Panc1 (cell line): ENCODE results near the gene SERPINB7. TPM values are rescaled to one million over a fixed set of nuclear protein-coding genes. Genes with fewer than 3 reads are reported as not detected.

Experiments used
- ATAC-seq: fragments of 200-7000 bp; cut with Tn5 transposase; 2 replicates; pipeline ENCODE4 v1.9.1; 2020; ENCODE audit warnings: mild to moderate bottlenecking, moderate library complexity
- BruUV-seq: library from RNA; stranded (reverse); fragments of 400-500 nt; replicated peaks from 2 replicates; lab custom pipeline; 2021; lab: Mats Ljungman, UMichigan
- CTCF ChIA-PET: fragments of 300-600 bp; sonication (Branson Sonifier 250); formaldehyde crosslinking; loops from one replicate; lab custom pipeline; 2022; ENCODE audit warnings: antibody characterized with exemption; lab: Charles Lee
- POLR2A ChIA-PET: fragments of 300-600 bp; sonication (Branson Sonifier 250); formaldehyde crosslinking; loops from one replicate; lab custom pipeline; 2022; ENCODE audit warnings: antibody characterized with exemption; lab: Charles Lee
- DNase-seq: peaks from one replicate; pipeline ENCODE4 v3.0.0-alpha.2; 2010; ENCODE audit warnings: low read depth, low spot score
- H3K27ac ChIP-seq: 2 replicates; pipeline ENCODE4 v1.5.1; 2011; ENCODE audit warnings: mild to moderate bottlenecking, low read length, inconsistent platforms
- H3K27me3 ChIP-seq: fragments of 200-500 bp; sonication (Bioruptor generic); 2 replicates; pipeline ENCODE4 v1.6.0; 2014; ENCODE audit warnings: low read length, inconsistent platforms; ENCODE audit not compliant: control insufficient read depth, insufficient read depth
- H3K36me3 ChIP-seq: fragments of 200-500 bp; sonication (Bioruptor generic); 2 replicates; pipeline ENCODE4 v1.5.1; 2014; ENCODE audit warnings: inconsistent platforms, mild to moderate bottlenecking, low read length, moderate library complexity; ENCODE audit not compliant: control insufficient read depth, insufficient read depth
- H3K4me1 ChIP-seq: 2 replicates; pipeline ENCODE4 v1.5.1; 2011; ENCODE audit warnings: inconsistent platforms, mild to moderate bottlenecking, low read length, moderate library complexity; ENCODE audit not compliant: control insufficient read depth, insufficient read depth
- H3K4me3 ChIP-seq, 2 experiments: 2 replicates each; pipeline ENCODE4 v1.5.1; 2011 to 2012; ENCODE audit warnings: low read depth in 2 of 2, low read length in 2 of 2, mild to moderate bottlenecking in 2 of 2, inconsistent platforms in 1 of 2, moderate library complexity in 1 of 2
- H3K9me3 ChIP-seq: fragments of 200-500 bp; sonication (Bioruptor generic); 2 replicates; pipeline ENCODE4 v1.5.1; 2014; ENCODE audit warnings: low read depth, mild to moderate bottlenecking, inconsistent platforms, low read length, moderate library complexity; ENCODE audit not compliant: control insufficient read depth, insufficient read depth
- POLR2AphosphoS5 ChIP-seq: IDR thresholded peaks from 2 replicates; pipeline ENCODE4 v1.6.1; 2012; ENCODE audit warnings: mild to moderate bottlenecking, low read depth, low read length, moderate library complexity
- SIN3A ChIP-seq: IDR thresholded peaks from 2 replicates; pipeline ENCODE4 v1.6.1; 2012; ENCODE audit warnings: low read depth, mild to moderate bottlenecking, low read length, moderate library complexity, borderline replicate concordance; ENCODE audit not compliant: insufficient read depth
- TCF7L2 ChIP-seq: IDR thresholded peaks from 2 replicates; pipeline ENCODE4 v1.6.1; 2011; ENCODE audit warnings: mild to moderate bottlenecking, low read depth, low read length, inconsistent platforms
- in situ Hi-C: cut with HindIII; loops from 2 replicates; pipeline ENCODE4 v1.10.0; 2016; ENCODE audit warnings: low sequenced_read_pairs, low pct_unique_long_range_greater_than_20kb
- intact Hi-C: fragments of 100-400 bp; cut with micrococcal nuclease; formaldehyde crosslinking; loops from one replicate; pipeline ENCODE4 v1.10.0; 2022; ENCODE audit not compliant: unreplicated experiment
- total RNA-seq: library from RNA; stranded (reverse); gene quantifications from one replicate; pipeline ENCODE4 v1.2.1, GENCODE V29; 2021; ENCODE audit not compliant: unreplicated experiment
- TF ChIP-seq, protein P1 (sequence below), 2 experiments: IDR thresholded peaks; 2 replicates each; pipeline ENCODE4 v1.6.1; 2011 to 2012; ENCODE audit warnings: low read depth in 2 of 2, control low read depth in 1 of 2, low read length in 1 of 2, mild to moderate bottlenecking in 1 of 2, moderate library complexity in 1 of 2; ENCODE audit not compliant: insufficient read depth in 1 of 2
- TF ChIP-seq, protein P2 (sequence below): fragments of 450-650 bp; IDR thresholded peaks from 2 replicates; pipeline ENCODE4 v1.5.1; 2017; ENCODE audit warnings: mild to moderate bottlenecking

SERPINB7 gene
- total RNA-seq, 1 experiment from 2014 or later: not detected

DNA sequence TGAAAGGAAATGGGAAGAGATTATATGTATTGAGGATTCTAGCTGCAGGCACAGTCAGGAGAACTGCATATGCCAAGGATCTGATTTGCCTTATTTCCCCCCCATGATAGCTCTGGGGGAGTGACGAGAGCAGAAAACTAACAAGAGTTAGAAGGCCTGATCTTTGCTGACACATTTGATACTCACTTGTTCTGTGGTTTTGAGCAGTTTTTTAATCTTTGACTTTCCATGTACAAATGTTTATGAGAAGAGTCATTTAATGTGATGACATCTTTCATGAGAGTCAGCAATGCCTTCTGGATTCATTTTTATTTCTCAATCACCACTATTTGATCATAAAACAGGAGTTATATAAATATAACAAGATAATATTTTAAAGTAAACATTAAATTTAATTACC is 12.7 kb upstream of the SERPINB7 start:
- no peaks in the 10 kb centered on the region for H3K9me3 ChIP-seq
- no peak for DNase-seq
- no peak for ATAC-seq
- H3K4me3 ChIP-seq: no peak overlapping the region
- CTCF ChIA-PET: no interaction called here
- no peaks in the 10 kb centered on the region for H3K36me3 ChIP-seq
- in situ Hi-C loops (no loop called here), intact Hi-C loops (no loop called here)
- no peaks in the 10 kb centered on the region for H3K4me1 ChIP-seq
- no peak overlapping the region for H3K27ac ChIP-seq
- TF ChIP-seq POLR2AphosphoS5 (no peak), SIN3A (no peak), TCF7L2 (no peak)
- TF ChIP-seq, protein P1, sequence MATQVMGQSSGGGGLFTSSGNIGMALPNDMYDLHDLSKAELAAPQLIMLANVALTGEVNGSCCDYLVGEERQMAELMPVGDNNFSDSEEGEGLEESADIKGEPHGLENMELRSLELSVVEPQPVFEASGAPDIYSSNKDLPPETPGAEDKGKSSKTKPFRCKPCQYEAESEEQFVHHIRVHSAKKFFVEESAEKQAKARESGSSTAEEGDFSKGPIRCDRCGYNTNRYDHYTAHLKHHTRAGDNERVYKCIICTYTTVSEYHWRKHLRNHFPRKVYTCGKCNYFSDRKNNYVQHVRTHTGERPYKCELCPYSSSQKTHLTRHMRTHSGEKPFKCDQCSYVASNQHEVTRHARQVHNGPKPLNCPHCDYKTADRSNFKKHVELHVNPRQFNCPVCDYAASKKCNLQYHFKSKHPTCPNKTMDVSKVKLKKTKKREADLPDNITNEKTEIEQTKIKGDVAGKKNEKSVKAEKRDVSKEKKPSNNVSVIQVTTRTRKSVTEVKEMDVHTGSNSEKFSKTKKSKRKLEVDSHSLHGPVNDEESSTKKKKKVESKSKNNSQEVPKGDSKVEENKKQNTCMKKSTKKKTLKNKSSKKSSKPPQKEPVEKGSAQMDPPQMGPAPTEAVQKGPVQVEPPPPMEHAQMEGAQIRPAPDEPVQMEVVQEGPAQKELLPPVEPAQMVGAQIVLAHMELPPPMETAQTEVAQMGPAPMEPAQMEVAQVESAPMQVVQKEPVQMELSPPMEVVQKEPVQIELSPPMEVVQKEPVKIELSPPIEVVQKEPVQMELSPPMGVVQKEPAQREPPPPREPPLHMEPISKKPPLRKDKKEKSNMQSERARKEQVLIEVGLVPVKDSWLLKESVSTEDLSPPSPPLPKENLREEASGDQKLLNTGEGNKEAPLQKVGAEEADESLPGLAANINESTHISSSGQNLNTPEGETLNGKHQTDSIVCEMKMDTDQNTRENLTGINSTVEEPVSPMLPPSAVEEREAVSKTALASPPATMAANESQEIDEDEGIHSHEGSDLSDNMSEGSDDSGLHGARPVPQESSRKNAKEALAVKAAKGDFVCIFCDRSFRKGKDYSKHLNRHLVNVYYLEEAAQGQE (IDR thresholded peaks at IDR 0.05; ENCODE audit: insufficient read depth in 1 of 2, low read depth in 2 of 2, low read length in 1 of 2): no peak
- TF ChIP-seq, protein P2, sequence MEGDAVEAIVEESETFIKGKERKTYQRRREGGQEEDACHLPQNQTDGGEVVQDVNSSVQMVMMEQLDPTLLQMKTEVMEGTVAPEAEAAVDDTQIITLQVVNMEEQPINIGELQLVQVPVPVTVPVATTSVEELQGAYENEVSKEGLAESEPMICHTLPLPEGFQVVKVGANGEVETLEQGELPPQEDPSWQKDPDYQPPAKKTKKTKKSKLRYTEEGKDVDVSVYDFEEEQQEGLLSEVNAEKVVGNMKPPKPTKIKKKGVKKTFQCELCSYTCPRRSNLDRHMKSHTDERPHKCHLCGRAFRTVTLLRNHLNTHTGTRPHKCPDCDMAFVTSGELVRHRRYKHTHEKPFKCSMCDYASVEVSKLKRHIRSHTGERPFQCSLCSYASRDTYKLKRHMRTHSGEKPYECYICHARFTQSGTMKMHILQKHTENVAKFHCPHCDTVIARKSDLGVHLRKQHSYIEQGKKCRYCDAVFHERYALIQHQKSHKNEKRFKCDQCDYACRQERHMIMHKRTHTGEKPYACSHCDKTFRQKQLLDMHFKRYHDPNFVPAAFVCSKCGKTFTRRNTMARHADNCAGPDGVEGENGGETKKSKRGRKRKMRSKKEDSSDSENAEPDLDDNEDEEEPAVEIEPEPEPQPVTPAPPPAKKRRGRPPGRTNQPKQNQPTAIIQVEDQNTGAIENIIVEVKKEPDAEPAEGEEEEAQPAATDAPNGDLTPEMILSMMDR: no peak
- BruUV-seq: no TSS peak
- POLR2A ChIA-PET: no interaction called here
- H3K27me3 ChIP-seq: no peaks in the 10 kb centered on the region

DNA sequence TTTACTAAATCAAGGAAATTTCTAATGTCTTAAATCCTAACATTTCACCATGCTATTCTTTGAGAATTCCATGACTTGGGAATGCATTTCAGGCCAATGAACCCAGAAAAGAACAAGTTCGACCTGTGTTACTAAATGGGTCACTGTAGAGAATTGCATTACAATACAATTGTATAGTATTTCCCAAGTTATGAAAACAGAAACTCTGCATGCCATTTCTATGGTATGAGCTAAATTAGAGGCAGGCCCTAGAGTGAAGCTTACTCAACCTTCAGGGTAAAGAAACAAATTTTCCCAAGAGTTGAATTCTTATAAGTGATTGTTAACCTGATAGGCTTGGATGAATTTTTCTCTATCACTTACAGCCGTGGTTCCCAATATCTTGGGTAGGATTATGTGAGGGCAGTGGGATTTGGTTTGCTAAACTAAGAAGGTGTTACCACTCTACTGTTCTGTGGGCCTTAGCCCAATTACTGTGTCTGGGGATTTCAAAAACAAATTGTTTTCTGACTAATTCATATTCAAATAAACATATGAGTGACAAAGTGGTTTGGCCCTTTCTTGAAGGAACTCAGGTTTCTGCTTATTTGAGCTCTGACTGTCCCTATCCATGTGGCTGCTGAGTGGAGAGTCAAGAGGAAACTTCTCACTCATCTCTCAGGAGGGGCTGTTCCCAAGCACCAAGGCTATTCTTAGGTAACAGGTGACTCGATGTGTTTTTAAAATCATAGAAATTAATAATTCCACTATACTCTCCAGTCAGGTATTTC is 11.2 kb upstream of the SERPINB7 start:
- H3K9me3 ChIP-seq: no peaks in the 10 kb centered on the region
- H3K4me3 ChIP-seq: no peak overlapping the region
- POLR2A ChIA-PET: no interaction called here
- DNase-seq (no peak), ATAC-seq (no peak)
- intact Hi-C loops: no loop called here
- in situ Hi-C loops: no loop called here
- H3K27me3 ChIP-seq: no peaks in the 10 kb centered on the region
- no TSS peak for BruUV-seq
- H3K27ac ChIP-seq: no peak overlapping the region
- H3K4me1 ChIP-seq: no peaks in the 10 kb centered on the region
- no peak for TF ChIP-seq SIN3A
- TF ChIP-seq, protein P2: no peak
- TF ChIP-seq TCF7L2: no peak
- no peak for TF ChIP-seq POLR2AphosphoS5
- TF ChIP-seq, protein P1 (IDR thresholded peaks at IDR 0.05; ENCODE audit: insufficient read depth in 1 of 2, low read depth in 2 of 2, low read length in 1 of 2): no peak
- CTCF ChIA-PET: no interaction called here
- no peaks in the 10 kb centered on the region for H3K36me3 ChIP-seq
